ENCODE measurements around the gene HAAO. TPM values are rescaled to one million over a fixed set of nuclear protein-coding genes. Genes with fewer than 3 reads are reported as not detected.

HAAO gene
- total and polyA plus RNA-seq, 2 of the 8 experiments (the other 6 are each of a cell fraction or from before 2014, with no cell fraction given) = 2.5 to 7.0 TPM

DNA sequence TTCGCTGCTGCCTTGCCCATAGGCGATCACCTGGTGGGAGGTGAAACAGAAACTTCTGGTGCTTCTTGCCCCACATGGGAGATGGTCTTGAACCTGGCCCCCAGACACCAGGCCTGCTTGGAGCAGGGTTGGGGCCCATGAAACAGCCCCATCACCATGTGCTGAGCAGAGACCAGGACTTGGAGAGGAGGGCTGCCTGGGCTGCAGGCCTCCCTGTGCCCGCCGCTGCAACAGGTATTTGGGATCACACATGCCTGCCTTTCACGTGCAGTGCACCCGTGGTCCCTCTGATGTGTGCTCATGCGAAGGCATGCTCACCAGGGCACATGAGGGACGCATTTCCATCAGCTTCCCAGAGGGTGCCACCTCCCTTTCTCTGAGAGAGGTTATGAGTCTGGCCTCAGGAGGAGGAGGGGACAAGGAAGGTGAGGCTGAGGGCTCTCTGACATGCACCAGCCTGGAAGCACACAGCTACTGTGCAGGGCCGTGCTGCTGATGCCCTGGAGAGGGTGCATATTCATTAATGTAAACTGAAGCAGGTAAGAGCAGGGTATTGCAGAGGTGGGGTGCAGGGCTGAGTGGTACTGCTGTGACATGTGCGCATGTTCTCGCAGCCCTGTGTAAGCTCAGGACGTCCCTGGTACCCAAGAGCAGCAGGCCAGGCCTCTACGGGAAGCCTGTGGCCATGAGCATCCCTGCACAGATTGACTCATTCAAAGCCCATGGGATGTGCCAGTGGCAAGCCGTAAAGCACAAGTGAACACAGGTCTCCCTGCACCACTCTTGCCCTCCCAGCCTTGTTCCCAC is 24.3 kb downstream of the HAAO start:
- H2BK15ac ChIP-seq (ENCODE audit: low read length) = no peak overlapping the region
- H3K9ac ChIP-seq (replicated peaks in 1 of 4; ENCODE audit: extremely low read depth in 1 of 4, low read depth in 3 of 4, low read length in 3 of 4) = no peak overlapping the region
- no peaks in the 10 kb centered on the region for H3K79me2 ChIP-seq (ENCODE audit: control insufficient read depth in 1 of 2, insufficient read depth in 2 of 2, low read length in 2 of 2)
- H3K27ac ChIP-seq (ENCODE audit: low read depth, low read length) = no peak overlapping the region
- no peak overlapping the region for H3K23ac ChIP-seq (ENCODE audit: insufficient read length)
- H2AFZ ChIP-seq (ENCODE audit: low read length) = no peak overlapping the region
- no peak overlapping the region for H4K8ac ChIP-seq (ENCODE audit: extremely low read depth, insufficient read depth, low read length)
- no peaks in the 10 kb centered on the region for H3K27me3 ChIP-seq (replicated peaks in 1 of 4; ENCODE audit: control insufficient read depth in 3 of 4, extremely low read depth in 1 of 4, insufficient read depth in 3 of 4, low read length in 3 of 4)
- no peak overlapping the region for H3K4ac ChIP-seq (replicated peaks; ENCODE audit: insufficient read length, low read depth, low read length)
- no peaks in the 10 kb centered on the region for H3K79me1 ChIP-seq (ENCODE audit: low read depth, low read length)
- ChIA-PET CTCF (ENCODE audit: partially characterized antibody) (interaction anchor here (1.0 to 4.1 kb wide), 6 partner anchors 11 to 338 kb away, joined by 3 to 35 read pairs (median 5); no protein-coding TSS in a partner anchor), POLR2A (ENCODE audit: partially characterized antibody) (interaction anchor here (0.7 to 2.1 kb wide), 6 partner anchors 8 to 55 kb away, joined by 3 to 6 read pairs (median 4); no protein-coding TSS in a partner anchor)
- no peak for FAIRE-seq
- no peaks in the 10 kb centered on the region for H3K9me3 ChIP-seq (ENCODE audit: insufficient read depth in 2 of 2, low read depth in 1 of 2, low read length in 1 of 2)
- no peak overlapping the region for H3K14ac ChIP-seq (ENCODE audit: insufficient read length)
- H3K56ac ChIP-seq (replicated peaks; ENCODE audit: insufficient read length, low read depth, low read length) = no peak overlapping the region
- H2BK120ac ChIP-seq (replicated peaks; ENCODE audit: low read depth, low read length) = no peak overlapping the region
- H4K20me1 ChIP-seq (replicated peaks in 1 of 2; ENCODE audit: control insufficient read depth in 1 of 2, insufficient read depth in 2 of 2, low read length in 2 of 2) = no peaks in the 10 kb centered on the region
- no peak overlapping the region for H3K18ac ChIP-seq (ENCODE audit: extremely low read depth, low read length)
- H2AK5ac ChIP-seq (ENCODE audit: low read depth, low read length) = no peak overlapping the region
- peak overlapping the region; percentile 27 for H4K91ac ChIP-seq (replicated peaks; ENCODE audit: insufficient read length, low read length)
- no peak overlapping the region for H2BK20ac ChIP-seq (ENCODE audit: low read length)
- H2BK12ac ChIP-seq (ENCODE audit: low read depth, low read length) = no peak overlapping the region
- no peaks in the 10 kb centered on the region; a peak in 1 of 8 replicates for H3K36me3 ChIP-seq (ENCODE audit: control insufficient read depth in 2 of 4, insufficient read depth in 4 of 4, low read length in 3 of 4)
- H3K4me2 ChIP-seq (ENCODE audit: insufficient read depth in 1 of 2, low read depth in 2 of 2, low read length in 2 of 2) = no peak overlapping the region
- no peaks in the 10 kb centered on the region for H3K23me2 ChIP-seq (ENCODE audit: low read depth, low read length)
- DNase-seq (ENCODE audit: low read depth in 1 of 2, low spot score in 2 of 2) = peak in 1 of 2 experiments; percentile 46
- no peak overlapping the region for H4K5ac ChIP-seq (ENCODE audit: insufficient read length, low read depth, low read length)
- peaks cover 1 to 16% (median 3%) of the 10 kb centered on the region in 4 experiments; a peak in 4 of 7 replicates for H3K4me1 ChIP-seq (replicated peaks in 1 of 4; ENCODE audit: control insufficient read depth in 3 of 4, insufficient read depth in 4 of 4, low read length in 3 of 4)
- peak overlapping the region; percentile 52; the same call in 1 of the 2 replicates for H2BK5ac ChIP-seq (ENCODE audit: low read depth, low read length)
- WGBS, 2 experiments (ENCODE audit: extremely low coverage in 1 of 2, insufficient coverage in 1 of 2, insufficient read length in 1 of 2, insufficient replicate concordance in 2 of 2, low coverage in 1 of 2, low lambda C conversion rate in 2 of 2, missing lambda C conversion rate in 1 of 2) = 91% methylated on average over 14 of the region's 14 CpGs; no CpG with 5 or more reads in 1 of the 2 experiments
- H3K4me3 ChIP-seq (ENCODE audit: extremely low read depth in 1 of 4, insufficient read depth in 2 of 4, low read depth in 3 of 4, low read length in 4 of 4) = no peak overlapping the region
- no peak for TF ChIP-seq TAF1 (IDR thresholded peaks at IDR 0.05; ENCODE audit: low read depth, low read length)
- TF ChIP-seq TBP (IDR thresholded peaks at IDR 0.05; ENCODE audit: low read depth, low read length) = no peak
- TF ChIP-seq, protein P1, sequence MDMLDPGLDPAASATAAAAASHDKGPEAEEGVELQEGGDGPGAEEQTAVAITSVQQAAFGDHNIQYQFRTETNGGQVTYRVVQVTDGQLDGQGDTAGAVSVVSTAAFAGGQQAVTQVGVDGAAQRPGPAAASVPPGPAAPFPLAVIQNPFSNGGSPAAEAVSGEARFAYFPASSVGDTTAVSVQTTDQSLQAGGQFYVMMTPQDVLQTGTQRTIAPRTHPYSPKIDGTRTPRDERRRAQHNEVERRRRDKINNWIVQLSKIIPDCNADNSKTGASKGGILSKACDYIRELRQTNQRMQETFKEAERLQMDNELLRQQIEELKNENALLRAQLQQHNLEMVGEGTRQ (IDR thresholded peaks at IDR 0.05; ENCODE audit: low read length) = no peak
- no peak for TF ChIP-seq BACH1 (IDR thresholded peaks at IDR 0.05; ENCODE audit: low read length)
- TF ChIP-seq GABPA (IDR thresholded peaks at IDR 0.05; ENCODE audit: borderline replicate concordance, insufficient read depth, low read length) = no peak
- TF ChIP-seq SIN3A (conservative IDR thresholded peaks at IDR 0.05 in 1 of 2, IDR thresholded peaks at IDR 0.05 in 1 of 2; ENCODE audit: low read depth in 1 of 2, low read length in 2 of 2) = no peak
- no peak for TF ChIP-seq RXRA (IDR thresholded peaks at IDR 0.05; ENCODE audit: insufficient read depth, low read depth, low read length)
- no peak for TF ChIP-seq FOSL1 (IDR thresholded peaks at IDR 0.05; ENCODE audit: insufficient read depth, low read depth, low read length)
- TF ChIP-seq ZNF274 (IDR thresholded peaks at IDR 0.05; ENCODE audit: borderline replicate concordance, extremely low read depth, low read length) = no peak
- no peak for TF ChIP-seq RNF2 (IDR thresholded peaks at IDR 0.05; ENCODE audit: borderline replicate concordance, low read depth, low read length, missing control alignments, poor library complexity, severe bottlenecking)

All from H1 (cell line).